GM23338 (cell line): ENCODE measurements around the gene DIS3L. TPM values are rescaled to one million over a fixed set of nuclear protein-coding genes. Genes with fewer than 3 reads are reported as not detected.

Source experiments
- ATAC-seq: fragments of 200-7000 bp; cut with Tn5 transposase; 3 replicates; pipeline ENCODE4 v1.9.1; 2020
- DNase-seq: peaks from one replicate; pipeline ENCODE4 v3.0.0-alpha.2; 2015; ENCODE audit warnings: low spot score
- H2AFZ ChIP-seq: fragments of 200-600 bp; sonication (generic); 2 replicates; pipeline ENCODE4 v1.8.0; 2016; ENCODE audit warnings: antibody characterized with exemption, mild to moderate bottlenecking, moderate library complexity
- H3F3A ChIP-seq: fragments of 200-600 bp; sonication (generic); replicated peaks from 2 replicates; pipeline ENCODE4 v1.8.0; 2017; ENCODE audit warnings: antibody characterized with exemption, mixed run types, low read depth
- H3K27ac ChIP-seq: fragments of 200-600 bp; sonication (generic); 2 replicates; pipeline ENCODE4 v1.6.1; 2016; ENCODE audit warnings: low read depth
- H3K27me3 ChIP-seq: fragments of 200-600 bp; sonication (generic); 2 replicates; pipeline ENCODE4 v1.8.0; 2016; ENCODE audit warnings: mild to moderate bottlenecking, mixed run types, moderate library complexity; ENCODE audit not compliant: insufficient read depth
- H3K36me3 ChIP-seq: fragments of 200-600 bp; sonication (generic); 2 replicates; pipeline ENCODE4 v1.8.0; 2016; ENCODE audit warnings: mild to moderate bottlenecking; ENCODE audit not compliant: insufficient read depth
- H3K4me1 ChIP-seq: fragments of 200-600 bp; sonication (generic); 2 replicates; pipeline ENCODE4 v1.8.0; 2016; ENCODE audit warnings: mild to moderate bottlenecking, moderate library complexity; ENCODE audit not compliant: insufficient read depth
- H3K4me2 ChIP-seq: fragments of 200-600 bp; sonication (generic); 2 replicates; pipeline ENCODE4 v1.7.1; 2017; ENCODE audit warnings: mixed run types
- H3K4me3 ChIP-seq: fragments of 200-600 bp; sonication (generic); 2 replicates; pipeline ENCODE4 v1.6.1; 2016; ENCODE audit warnings: mixed run types
- H3K79me2 ChIP-seq: fragments of 200-600 bp; sonication (generic); replicated peaks from 2 replicates; pipeline ENCODE4 v1.8.0; 2017; ENCODE audit warnings: mild to moderate bottlenecking; ENCODE audit not compliant: insufficient read depth
- H3K9me2 ChIP-seq: fragments of 200-600 bp; sonication (generic); 2 replicates; pipeline ENCODE4 v1.8.0; 2017; ENCODE audit not compliant: insufficient read depth
- H4K20me1 ChIP-seq: fragments of 200-600 bp; sonication (generic); replicated peaks from 2 replicates; pipeline ENCODE4 v1.8.0; 2017; ENCODE audit warnings: mild to moderate bottlenecking; ENCODE audit not compliant: insufficient read depth
- H3K27ac Mint-ChIP-seq: 2 replicates; pipeline ENCODE4 v1.8.0; 2020; ENCODE audit warnings: inconsistent platforms, mild to moderate bottlenecking, moderate library complexity, mixed read lengths
- H3K27me3 Mint-ChIP-seq: 3 replicates; pipeline ENCODE4 v1.8.0; 2022; ENCODE audit warnings: low read depth, mild to moderate bottlenecking, moderate library complexity, mixed read lengths, inconsistent platforms; ENCODE audit not compliant: insufficient read depth, poor library complexity
- H3K36me3 Mint-ChIP-seq: 3 replicates; pipeline ENCODE4 v1.8.0; 2021; ENCODE audit warnings: low read depth, mild to moderate bottlenecking, inconsistent platforms, moderate library complexity, mixed read lengths
- H3K4me1 Mint-ChIP-seq: 3 replicates; pipeline ENCODE4 v1.8.0; 2020; ENCODE audit warnings: mild to moderate bottlenecking, inconsistent platforms, mixed read lengths
- H3K4me3 Mint-ChIP-seq: 3 replicates; pipeline ENCODE4 v1.8.0; 2021; ENCODE audit warnings: moderate library complexity, mild to moderate bottlenecking, inconsistent platforms, mixed read lengths
- H3K9me3 Mint-ChIP-seq: 3 replicates; pipeline ENCODE4 v1.8.0; 2020; ENCODE audit warnings: moderate library complexity, mild to moderate bottlenecking, inconsistent platforms, mixed read lengths
- CREB1 ChIP-seq: fragments of 250-450 bp; sonication (Bioruptor Pico); IDR thresholded peaks from 2 replicates; pipeline ENCODE4 v1.5.0; 2020; ENCODE audit warnings: low read depth, mild to moderate bottlenecking, moderate library complexity
- ETS1 ChIP-seq: IDR thresholded peaks from 2 replicates; pipeline ENCODE4 v1.6.1; 2016; ENCODE audit warnings: antibody characterized with exemption
- EZH2phosphoT487 ChIP-seq: fragments of 200-600 bp; sonication (generic); IDR thresholded peaks from one replicate; pipeline ENCODE4 v1.8.1; 2018; ENCODE audit warnings: antibody characterized with exemption; ENCODE audit not compliant: unreplicated experiment
- POLR2AphosphoS5 ChIP-seq: IDR thresholded peaks from 2 replicates; pipeline ENCODE4 v1.6.1; 2016; ENCODE audit warnings: antibody characterized with exemption, low read depth
- REST ChIP-seq: IDR thresholded peaks from one replicate; pipeline ENCODE4 v1.6.1; 2018; ENCODE audit warnings: antibody characterized with exemption; ENCODE audit not compliant: unreplicated experiment
- ZNF114 ChIP-seq: fragments of 250-450 bp; sonication (Bioruptor Pico); IDR thresholded peaks from 2 replicates; pipeline ENCODE4 v1.5.0; 2020; ENCODE audit warnings: mild to moderate bottlenecking, moderate library complexity
- ZNF331 ChIP-seq: fragments of 250-450 bp; sonication (Bioruptor Pico); IDR thresholded peaks from 2 replicates; pipeline ENCODE4 v1.5.0; 2020; ENCODE audit warnings: low read depth, mild to moderate bottlenecking, moderate library complexity
- polyA plus RNA-seq: library from polyadenylated mRNA; unstranded; fragments of >200 nt; fragmentation: Nextera tagmentation; extraction: Ambion mirVana; gene quantifications from 2 replicates; pipeline ENCODE4 v1.2.1, GENCODE V29; 2016
- total RNA-seq: library from RNA; depleted of rRNA; stranded (reverse); fragments of >200 nt; shearing (Covaris generic); gene quantifications from 2 replicates; pipeline ENCODE4 v1.2.3, GENCODE V29; 2014
- TF ChIP-seq, protein P1 (sequence below): fragments of 250-450 bp; sonication (Bioruptor Pico); IDR thresholded peaks from 2 replicates; pipeline ENCODE4 v1.5.0; 2020; ENCODE audit warnings: mild to moderate bottlenecking, moderate library complexity

DIS3L gene
- total and polyA plus RNA-seq, 2 experiments from 2014 or later, result 8.9 to 21.8 TPM

DNA sequence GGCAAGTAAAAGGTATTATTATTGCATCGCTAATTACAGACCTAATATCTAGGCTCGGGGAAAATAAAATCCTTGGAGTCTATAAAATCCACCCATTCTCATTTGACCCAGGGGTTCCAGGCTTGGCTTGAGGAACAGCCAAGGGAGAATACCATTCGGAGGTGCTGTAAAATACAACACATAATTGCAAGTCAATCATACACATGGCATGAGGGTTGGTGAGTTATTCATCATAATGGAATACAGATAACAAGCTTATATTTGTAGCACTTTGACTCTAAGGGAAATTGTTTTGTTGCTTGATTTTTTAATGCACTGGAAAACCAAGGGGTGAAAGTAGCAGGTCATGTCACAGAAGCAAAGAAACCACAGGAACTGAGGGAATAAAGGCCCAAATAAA lies 16.8 kb upstream of the DIS3L start (continued):
- TF ChIP-seq ZNF114 (CRISPR knock-in tag) (no peak), ZNF331 (no peak), ETS1 (no peak), POLR2AphosphoS5 (no peak)

DNA sequence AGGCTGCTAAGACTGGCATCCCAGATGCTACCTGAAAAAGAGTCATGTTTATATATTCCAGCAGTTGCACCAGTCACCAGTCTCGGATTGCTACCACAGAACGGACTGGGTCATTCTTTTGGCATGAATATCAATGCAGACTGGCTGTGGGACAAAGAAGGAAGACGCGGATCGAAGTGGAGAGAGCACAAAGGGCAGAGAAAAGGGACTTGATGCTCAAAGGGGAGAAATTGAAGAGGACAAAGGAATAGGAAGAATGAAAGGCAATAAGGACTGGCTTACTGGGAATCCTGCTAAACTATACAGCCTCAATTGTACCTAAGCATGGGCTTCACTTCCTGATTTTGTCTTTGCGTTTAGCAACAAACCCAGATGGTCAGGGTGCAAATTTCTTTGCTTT lies 15.3 kb upstream of the DIS3L start:
- Histone ChIP-seq H3K27ac (no peak overlapping the region), H3K4me1 (no peaks in the 10 kb centered on the region)
- DNase-seq, result no peak

More for the DNA sequence above, 15.3 kb upstream of the DIS3L start:
- Histone ChIP-seq H3K27me3 (no peaks in the 10 kb centered on the region), H3K36me3 (no peaks in the 10 kb centered on the region), H3K4me3 (no peak overlapping the region), H3K9me2 (peaks cover 3% of the 10 kb centered on the region; the same call in 1 of the 2 replicates), H3K4me2 (no peak overlapping the region), H3K79me2 (no peaks in the 10 kb centered on the region), H4K20me1 (no peaks in the 10 kb centered on the region), H2AFZ (no peak overlapping the region), H3F3A (no peaks in the 10 kb centered on the region)
- Mint-ChIP-seq H3K4me1 (peaks cover 5% of the 10 kb centered on the region; the same call in 1 of the 3 replicates), H3K27me3 (peaks cover 14% of the 10 kb centered on the region), H3K4me3 (no peak overlapping the region), H3K36me3 (no peaks in the 10 kb centered on the region), H3K27ac (no peak overlapping the region), H3K9me3 (peaks cover 3% of the 10 kb centered on the region; the same call in 2 of the 3 replicates)
- TF ChIP-seq ZNF114 (CRISPR knock-in tag) (no peak), CREB1 (CRISPR knock-in tag) (no peak), REST (no peak), ETS1 (no peak), POLR2AphosphoS5 (no peak), EZH2phosphoT487 (no peak)
- TF ChIP-seq, protein P1, sequence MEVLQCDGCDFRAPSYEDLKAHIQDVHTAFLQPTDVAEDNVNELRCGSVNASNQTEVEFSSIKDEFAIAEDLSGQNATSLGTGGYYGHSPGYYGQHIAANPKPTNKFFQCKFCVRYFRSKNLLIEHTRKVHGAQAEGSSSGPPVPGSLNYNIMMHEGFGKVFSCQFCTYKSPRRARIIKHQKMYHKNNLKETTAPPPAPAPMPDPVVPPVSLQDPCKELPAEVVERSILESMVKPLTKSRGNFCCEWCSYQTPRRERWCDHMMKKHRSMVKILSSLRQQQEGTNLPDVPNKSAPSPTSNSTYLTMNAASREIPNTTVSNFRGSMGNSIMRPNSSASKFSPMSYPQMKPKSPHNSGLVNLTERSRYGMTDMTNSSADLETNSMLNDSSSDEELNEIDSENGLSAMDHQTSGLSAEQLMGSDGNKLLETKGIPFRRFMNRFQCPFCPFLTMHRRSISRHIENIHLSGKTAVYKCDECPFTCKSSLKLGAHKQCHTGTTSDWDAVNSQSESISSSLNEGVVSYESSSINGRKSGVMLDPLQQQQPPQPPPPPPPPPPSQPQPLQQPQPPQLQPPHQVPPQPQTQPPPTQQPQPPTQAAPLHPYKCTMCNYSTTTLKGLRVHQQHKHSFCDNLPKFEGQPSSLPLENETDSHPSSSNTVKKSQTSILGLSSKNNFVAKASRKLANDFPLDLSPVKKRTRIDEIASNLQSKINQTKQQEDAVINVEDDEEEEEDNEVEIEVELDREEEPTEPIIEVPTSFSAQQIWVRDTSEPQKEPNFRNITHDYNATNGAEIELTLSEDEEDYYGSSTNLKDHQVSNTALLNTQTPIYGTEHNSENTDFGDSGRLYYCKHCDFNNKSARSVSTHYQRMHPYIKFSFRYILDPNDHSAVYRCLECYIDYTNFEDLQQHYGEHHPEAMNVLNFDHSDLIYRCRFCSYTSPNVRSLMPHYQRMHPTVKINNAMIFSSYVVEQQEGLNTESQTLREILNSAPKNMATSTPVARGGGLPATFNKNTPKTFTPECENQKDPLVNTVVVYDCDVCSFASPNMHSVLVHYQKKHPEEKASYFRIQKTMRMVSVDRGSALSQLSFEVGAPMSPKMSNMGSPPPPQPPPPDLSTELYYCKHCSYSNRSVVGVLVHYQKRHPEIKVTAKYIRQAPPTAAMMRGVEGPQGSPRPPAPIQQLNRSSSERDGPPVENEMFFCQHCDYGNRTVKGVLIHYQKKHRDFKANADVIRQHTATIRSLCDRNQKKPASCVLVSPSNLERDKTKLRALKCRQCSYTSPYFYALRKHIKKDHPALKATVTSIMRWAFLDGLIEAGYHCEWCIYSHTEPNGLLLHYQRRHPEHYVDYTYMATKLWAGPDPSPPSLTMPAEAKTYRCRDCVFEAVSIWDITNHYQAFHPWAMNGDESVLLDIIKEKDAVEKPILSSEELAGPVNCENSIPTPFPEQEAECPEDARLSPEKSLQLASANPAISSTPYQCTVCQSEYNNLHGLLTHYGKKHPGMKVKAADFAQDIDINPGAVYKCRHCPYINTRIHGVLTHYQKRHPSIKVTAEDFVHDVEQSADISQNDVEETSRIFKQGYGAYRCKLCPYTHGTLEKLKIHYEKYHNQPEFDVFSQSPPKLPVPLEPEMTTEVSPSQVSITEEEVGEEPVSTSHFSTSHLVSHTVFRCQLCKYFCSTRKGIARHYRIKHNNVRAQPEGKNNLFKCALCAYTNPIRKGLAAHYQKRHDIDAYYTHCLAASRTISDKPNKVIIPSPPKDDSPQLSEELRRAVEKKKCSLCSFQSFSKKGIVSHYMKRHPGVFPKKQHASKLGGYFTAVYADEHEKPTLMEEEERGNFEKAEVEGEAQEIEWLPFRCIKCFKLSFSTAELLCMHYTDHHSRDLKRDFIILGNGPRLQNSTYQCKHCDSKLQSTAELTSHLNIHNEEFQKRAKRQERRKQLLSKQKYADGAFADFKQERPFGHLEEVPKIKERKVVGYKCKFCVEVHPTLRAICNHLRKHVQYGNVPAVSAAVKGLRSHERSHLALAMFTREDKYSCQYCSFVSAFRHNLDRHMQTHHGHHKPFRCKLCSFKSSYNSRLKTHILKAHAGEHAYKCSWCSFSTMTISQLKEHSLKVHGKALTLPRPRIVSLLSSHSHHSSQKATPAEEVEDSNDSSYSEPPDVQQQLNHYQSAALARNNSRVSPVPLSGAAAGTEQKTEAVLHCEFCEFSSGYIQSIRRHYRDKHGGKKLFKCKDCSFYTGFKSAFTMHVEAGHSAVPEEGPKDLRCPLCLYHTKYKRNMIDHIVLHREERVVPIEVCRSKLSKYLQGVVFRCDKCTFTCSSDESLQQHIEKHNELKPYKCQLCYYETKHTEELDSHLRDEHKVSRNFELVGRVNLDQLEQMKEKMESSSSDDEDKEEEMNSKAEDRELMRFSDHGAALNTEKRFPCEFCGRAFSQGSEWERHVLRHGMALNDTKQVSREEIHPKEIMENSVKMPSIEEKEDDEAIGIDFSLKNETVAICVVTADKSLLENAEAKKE, result no peak
- ATAC-seq, result no peak
